NCI-H510A treated with DMSO at 0.1 percent for 48 hours (cell line): ENCODE data around the gene RARB.

Source experiments
- DNase-seq: peaks from one replicate; lab custom pipeline; 2025; lab: John Stamatoyannopoulos, UW

RARB gene

GRCh38 chr3:25423780-25424588, 4.1 kb upstream of the RARB start:
- DNase-seq, result no peak

GRCh38 chr3:25424614-25425013, 3.4 kb upstream of the RARB start:
- no peak for DNase-seq

GRCh38 chr3:25426408-25426807, 1.7 kb upstream of the RARB start:
- DNase-seq, result no peak

GRCh38 chr3:25427155-25427554, 908 bp upstream of the RARB start:
- no peak for DNase-seq

- no peak for DNase-seq
These were observed 511 bp upstream of the RARB start for GRCh38 chr3:25427563-25427941.

GRCh38 chr3:25428789-25429335, 799 bp downstream of the RARB start:
- no peak for DNase-seq

- no peak for DNase-seq
These were observed 1.6 kb downstream of the RARB start for GRCh38 chr3:25429361-25430286.

GRCh38 chr3:25430287-25430934, 2.3 kb downstream of the RARB start:
- DNase-seq, result no peak

- DNase-seq, result no peak
These were observed 3.1 kb downstream of the RARB start for GRCh38 chr3:25430935-25431770.

GRCh38 chr3:25432176-25432720, 4.2 kb downstream of the RARB start:
- no peak for DNase-seq

GRCh38 chr3:25433106-25433505, 5.0 kb downstream of the RARB start:
- DNase-seq, result no peak

- no peak for DNase-seq
These were observed 5.8 kb downstream of the RARB start for GRCh38 chr3:25433868-25434267.

GRCh38 chr3:25437953-25438352, 9.9 kb downstream of the RARB start:
- no peak for DNase-seq

- no peak for DNase-seq
These were observed 10.9 kb downstream of the RARB start for GRCh38 chr3:25438791-25439555.

- DNase-seq, result no peak
These were observed 13.3 kb downstream of the RARB start for GRCh38 chr3:25441234-25441856.

- DNase-seq, result no peak
These were observed 14.4 kb downstream of the RARB start for GRCh38 chr3:25442486-25442885.

GRCh38 chr3:25444273-25444672, 16.2 kb downstream of the RARB start:
- DNase-seq, result no peak

- DNase-seq, result no peak
These were observed 17.7 kb downstream of the RARB start for GRCh38 chr3:25445731-25446130.

- DNase-seq, result no peak
These were observed 19.2 kb downstream of the RARB start for GRCh38 chr3:25447285-25447684.

GRCh38 chr3:25447925-25448324, 19.9 kb downstream of the RARB start:
- no peak for DNase-seq
